NCI-H1930 (cell line): ENCODE results near the gene CXXC5.
"Not testable (repeated sequence)": the region's sequence is repeated elsewhere in the genome, so short reads cannot be mapped to it uniquely, and the experiment has no call there.

Experiments used
- DNase-seq, 2 experiments: peaks; one replicate each; lab custom pipeline; 2025; lab: John Stamatoyannopoulos, UW

CXXC5 gene

GRCh38 chr5:139648205-139649081 is at the start of gene CXXC5:
CXXC5 (plus strand) TSS chr5:139648349; CDS start chr5:139680524, 32,175 bp downstream.
- DNase-seq = peak; percentile 37 to 53

GRCh38 chr5:139598601-139598965 is 49.6 kb upstream of the CXXC5 start:
- DNase-seq = not testable (repeated sequence)

DNA sequence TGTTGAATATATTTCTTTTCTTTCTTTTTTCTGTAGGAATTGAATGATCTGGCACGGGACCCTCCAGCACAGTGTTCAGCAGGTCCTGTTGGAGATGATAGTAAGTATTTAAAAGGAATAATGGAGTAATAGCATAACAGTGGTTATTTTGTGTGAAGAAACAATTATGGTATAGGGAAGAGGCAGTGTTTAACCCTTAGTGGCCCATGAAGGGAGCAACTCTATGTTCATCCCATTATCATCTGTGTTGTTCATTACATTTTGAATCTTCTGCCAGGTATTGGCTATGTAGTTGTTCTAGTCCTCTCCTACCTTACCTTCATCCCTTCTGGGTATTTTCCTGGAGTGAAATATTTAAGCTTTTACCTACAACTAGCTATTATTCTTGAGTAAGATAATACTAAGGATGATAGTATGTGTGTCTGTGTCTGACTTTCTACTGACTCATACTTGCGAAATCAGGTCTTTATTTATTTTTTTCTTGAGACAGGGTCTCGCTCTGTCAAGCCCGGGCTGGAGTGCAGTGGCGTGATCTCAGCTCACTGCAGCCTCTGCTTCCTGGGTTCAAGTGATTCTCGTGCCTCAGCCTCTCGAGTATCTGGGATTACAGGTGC is 47.7 kb upstream of the CXXC5 start:
- DNase-seq = no peak

DNA sequence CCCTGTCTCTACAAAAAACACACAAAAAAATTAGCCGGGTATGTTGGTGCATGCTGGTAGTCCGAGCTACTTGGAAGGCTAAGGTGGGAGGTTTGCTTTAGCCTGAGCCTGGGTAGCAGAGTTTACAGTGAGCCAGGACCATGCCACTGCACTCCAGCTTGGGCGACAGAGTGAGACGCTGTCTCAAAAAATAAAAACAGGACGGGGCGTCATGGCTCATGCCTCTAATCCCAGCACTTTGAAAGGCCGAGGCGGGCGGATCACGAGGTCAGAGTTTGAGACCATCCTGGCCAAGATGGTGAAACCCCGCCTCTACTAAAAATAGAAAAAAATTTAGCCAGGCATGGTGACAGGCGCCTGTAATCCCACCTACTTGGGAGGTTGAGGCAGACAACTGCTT is 46.7 kb upstream of the CXXC5 start:
- no peak for DNase-seq

DNA sequence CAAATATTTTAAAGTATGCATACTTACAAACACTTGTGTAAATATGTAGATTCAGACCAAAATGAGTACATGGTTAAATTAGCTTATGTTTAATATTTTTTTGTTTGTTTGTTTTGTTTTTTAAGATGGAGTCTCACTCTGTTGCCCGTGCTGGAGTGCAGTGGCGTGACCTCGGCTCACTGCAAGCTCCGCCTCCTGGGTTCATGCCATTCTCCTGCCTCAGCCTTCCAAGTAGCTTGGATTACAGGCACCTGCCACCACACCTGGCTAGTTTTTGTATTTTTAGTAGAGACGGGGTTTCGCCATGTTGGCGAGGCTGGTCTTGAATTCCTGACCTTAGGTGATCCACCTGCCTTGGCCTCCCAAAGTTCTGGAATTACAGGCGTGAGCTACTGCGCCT is 46.2 kb upstream of the CXXC5 start:
- not testable (repeated sequence) for DNase-seq

DNA sequence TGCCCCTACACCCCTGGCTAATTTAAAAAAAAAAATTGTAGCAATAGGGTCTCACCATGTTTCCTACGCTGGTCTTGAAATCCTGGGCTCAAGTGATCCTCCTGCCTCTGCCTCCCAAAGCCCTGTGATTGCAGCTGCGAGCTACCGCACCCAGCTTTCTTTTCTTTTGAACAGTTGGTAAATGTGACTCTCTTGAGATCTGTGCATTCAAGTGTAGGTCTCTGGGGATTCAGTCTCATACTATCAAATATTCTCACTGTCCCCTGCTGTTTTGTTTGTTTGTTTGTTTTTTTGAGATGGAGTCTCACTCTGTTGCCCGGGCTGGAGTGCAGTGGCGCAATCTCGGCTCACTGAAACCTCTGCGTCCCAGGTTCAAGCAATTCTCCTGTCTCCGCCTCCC is 42.3 kb upstream of the CXXC5 start:
- no peak for DNase-seq

GRCh38 chr5:139611703-139612584 is 36.2 kb upstream of the CXXC5 start:
- no peak for DNase-seq

DNA sequence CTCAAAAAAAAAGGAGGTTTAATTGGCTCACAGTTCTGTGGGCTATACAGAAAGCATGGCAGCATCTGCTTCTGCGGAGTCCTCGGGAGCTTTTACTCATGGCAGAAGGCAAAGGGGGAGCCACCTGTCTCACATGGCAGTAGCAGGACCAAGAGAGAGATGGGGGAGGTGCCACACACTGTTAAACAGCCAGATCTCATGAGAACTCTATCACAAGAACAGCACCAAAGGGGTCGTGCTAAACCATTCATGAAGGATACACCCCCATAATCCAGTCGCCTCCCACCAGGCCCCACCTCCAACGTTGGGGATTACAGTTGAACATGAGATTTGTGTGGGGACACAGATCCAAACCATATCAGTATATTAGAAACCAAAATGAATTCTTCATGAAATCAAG is 28.3 kb upstream of the CXXC5 start:
- DNase-seq = no peak

- DNase-seq = not testable (repeated sequence)
These were observed 22.8 kb upstream of the CXXC5 start for GRCh38 chr5:139625398-139625797.

GRCh38 chr5:139630855-139631254 is 17.3 kb upstream of the CXXC5 start:
- no peak for DNase-seq

GRCh38 chr5:139631520-139632165 is 16.5 kb upstream of the CXXC5 start:
- no peak for DNase-seq

GRCh38 chr5:139633295-139634027 is 14.7 kb upstream of the CXXC5 start:
- peak; percentile 31 for DNase-seq

DNA sequence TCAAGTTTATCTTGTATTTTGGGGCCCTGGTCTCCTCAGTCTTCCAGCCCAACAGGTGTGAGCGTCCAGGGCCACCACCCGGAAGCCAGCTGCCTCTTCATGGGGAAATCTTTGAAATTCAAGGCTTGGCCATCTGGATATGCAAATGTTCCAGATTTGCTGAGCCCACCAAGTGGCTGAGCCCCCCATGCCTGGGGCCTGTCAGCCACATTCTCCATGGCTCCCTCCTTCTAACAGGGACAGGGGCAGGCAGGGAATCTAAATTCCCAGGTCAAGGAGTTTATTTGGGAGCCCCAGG is 14.2 kb upstream of the CXXC5 start:
- no peak for DNase-seq

- DNase-seq = no peak
These were observed 13.6 kb upstream of the CXXC5 start for GRCh38 chr5:139634541-139634940.

DNA sequence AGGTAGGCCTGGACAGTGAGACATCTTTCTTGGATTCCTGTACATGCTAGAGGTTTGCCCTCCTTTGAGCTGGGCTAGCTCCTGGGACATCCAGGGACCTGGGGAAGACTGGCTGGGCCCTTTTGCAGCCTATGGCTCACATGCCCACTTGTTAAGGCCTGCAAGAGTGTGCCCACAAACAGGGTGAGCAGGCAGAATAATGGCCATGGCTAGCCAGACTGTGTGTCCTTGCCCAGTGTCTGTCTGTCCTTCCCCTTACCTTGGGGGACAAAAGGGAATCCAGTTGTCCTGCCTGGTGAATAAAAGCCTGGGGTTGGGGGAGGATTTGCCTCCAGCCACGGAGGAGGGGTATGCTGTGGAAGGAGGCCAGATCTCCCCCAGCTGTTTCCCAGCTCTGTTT is 13.0 kb upstream of the CXXC5 start:
- DNase-seq = no peak

GRCh38 chr5:139635606-139636206 is 12.4 kb upstream of the CXXC5 start:
- DNase-seq = no peak

DNA sequence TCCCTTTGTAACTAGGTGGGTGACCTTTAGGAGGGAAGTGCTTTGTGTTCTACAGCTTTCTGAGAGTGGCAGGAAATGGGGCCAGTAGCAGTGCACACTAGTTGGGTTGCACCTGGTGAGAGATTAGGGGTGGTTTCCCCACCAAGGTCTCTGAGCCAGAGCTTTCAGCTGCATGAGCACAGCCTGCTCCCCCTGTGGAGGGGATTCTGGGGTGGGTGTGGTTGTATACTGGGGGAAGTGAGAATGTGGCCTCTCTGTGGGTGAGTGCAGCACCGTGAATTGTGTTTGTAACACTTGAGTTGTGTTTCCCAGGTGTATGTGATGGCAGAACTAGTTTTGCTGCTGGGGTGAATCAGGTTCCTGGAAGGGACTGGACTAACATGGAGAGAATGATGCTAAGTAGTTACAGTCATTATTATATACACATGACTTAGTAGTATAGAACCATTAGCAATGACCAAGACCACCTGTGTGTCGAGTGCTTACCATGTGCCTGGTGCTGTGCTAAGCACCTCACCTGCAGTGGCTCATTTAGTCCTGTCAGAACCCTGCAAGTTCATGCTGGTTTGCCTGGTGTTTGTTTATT is 11.8 kb upstream of the CXXC5 start:
- DNase-seq = no peak

DNA sequence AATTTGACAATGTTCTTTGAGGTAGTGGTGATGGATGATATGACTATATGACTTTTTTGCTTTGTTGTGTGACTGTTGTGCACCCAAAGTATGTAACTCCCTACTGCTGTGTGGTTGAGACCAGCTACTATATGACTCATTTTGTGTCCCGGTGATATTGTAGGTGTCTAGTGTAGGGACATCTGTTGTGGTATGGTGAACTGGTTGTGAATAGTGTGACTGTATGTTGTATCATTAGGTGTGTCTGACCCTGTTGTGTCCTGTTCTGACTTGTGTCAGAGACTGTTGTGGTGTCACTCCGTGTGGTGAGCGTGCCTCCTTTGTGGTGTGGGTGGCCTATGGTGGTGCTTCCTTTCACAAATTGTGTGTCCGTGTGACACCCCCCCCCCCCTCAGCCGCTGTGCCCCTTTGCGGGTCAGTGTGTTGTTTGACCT is 11.2 kb upstream of the CXXC5 start:
- DNase-seq = no peak

DNA sequence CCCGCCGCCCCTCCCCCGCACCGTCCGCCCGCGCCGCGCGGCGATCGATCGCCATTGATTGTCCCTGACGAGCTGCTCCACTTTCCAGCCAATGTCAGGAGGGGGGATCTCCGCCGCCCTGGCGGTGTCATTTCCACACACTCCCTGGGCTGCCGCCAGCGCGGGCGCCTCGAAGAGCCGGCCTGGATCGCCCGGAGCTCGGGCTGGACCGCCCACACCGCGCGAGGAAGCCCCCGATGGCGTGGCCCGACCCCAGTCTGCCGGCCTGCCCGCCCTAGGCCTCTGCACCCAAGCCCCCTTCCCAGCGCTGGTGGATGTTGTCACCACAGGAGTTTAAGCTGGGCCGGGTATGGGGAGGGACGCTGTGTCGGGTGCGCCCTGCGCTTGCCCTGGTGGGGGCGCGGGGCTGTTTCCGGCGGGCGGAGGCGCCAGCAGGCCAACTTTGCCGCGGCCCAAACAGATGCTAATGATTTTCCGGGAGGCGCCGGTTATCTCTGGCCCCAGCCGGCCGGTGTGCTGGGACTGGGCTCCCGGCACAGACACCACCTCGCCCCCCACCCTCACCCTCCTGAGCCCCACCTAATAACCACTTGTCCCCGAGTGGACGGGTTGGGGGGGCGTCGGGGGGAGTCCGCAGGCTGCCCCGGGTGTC is 10.6 kb upstream of the CXXC5 start:
- peak; percentile 40 to 57 for DNase-seq

- peak in 1 of 2 experiments; percentile 6 for DNase-seq
These were observed 9.9 kb upstream of the CXXC5 start for GRCh38 chr5:139638090-139638735.
